ENCODE data around the gene CALML5.

Gene CALML5

DNA sequence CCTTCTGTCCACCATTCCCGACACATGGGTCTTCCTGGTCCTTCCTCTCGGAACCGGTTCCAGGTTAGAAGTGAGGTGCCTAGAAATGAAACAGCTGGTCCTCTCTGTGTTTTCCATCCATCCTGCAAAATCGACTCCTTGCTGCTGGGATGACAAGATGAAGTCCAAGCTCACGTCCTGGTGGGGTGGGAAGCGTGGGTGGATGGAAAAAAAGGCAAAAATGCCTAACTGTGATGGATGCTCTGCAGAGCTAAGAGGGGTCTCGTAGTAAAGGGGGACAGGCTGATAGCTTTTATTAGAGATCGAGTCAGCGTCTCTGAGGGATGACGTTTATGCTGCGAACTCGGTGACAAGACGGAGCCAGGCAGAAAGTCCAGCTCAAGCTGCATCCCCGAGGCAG lies 14.1 kb downstream of the CALML5 start:
- no peak overlapping the region for H3K4me3 ChIP-seq (ENCODE audit: low read depth, low read length)
- no peak for DNase-seq (ENCODE audit: low read depth)
- no peak for TF ChIP-seq CTCF (IDR thresholded peaks at IDR 0.05; ENCODE audit: low read depth, low read length, missing control alignments)
- in situ Hi-C loops (cut with HindIII; ENCODE audit: low sequenced_read_pairs) = no loop called here

DNA sequence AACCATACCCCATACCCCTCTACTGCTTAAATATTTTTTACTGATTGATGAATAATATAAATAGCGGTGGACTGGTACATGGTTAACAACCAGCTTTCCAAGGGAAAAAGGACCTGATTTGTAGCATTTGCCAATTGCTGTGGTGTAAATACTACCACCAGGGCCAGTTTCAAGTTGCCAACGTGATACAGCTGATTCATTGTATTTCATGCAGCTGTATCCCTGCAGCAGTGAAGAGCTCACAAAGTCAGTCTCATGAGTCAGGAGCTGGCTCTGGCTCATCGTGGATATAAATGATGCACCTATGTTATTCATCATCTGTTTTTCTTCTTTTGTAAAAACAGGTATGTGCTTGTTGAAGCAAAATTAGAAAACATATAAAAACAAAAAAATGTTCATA lies 15.2 kb downstream of the CALML5 start:
- no peak for DNase-seq (ENCODE audit: low read depth)
- H3K4me3 ChIP-seq (ENCODE audit: low read depth, low read length) = no peak overlapping the region
- no peak for TF ChIP-seq CTCF (IDR thresholded peaks at IDR 0.05; ENCODE audit: low read depth, low read length, missing control alignments)
- in situ Hi-C loops (cut with HindIII; ENCODE audit: low sequenced_read_pairs) = no loop called here

DNA sequence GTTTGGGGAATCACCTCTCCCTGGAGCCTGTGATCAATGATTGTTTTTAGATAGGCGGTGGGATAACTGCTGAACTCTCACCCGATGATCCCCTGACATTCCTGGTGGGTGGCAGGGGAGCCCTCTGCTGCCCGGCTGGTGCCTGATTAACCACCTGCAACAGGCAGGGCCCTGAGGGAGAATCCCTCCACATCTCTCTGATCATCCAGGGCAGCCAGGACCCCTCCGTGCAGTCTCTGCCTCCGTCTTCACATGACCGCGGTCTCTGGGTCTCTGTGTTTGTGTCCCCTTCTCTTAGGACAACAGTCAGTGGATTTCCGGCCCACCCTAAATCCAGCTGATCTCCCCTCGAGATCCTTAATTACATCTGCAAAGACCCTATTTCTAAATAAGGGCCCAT lies 17.4 kb downstream of the CALML5 start:
- H3K4me3 ChIP-seq (ENCODE audit: low read depth, low read length) = no peak overlapping the region
- in situ Hi-C loops (cut with HindIII; ENCODE audit: low sequenced_read_pairs) = no loop called here
- no peak for TF ChIP-seq CTCF (IDR thresholded peaks at IDR 0.05; ENCODE audit: low read depth, low read length, missing control alignments)
- DNase-seq (ENCODE audit: low read depth) = no peak

- in situ Hi-C loops (cut with HindIII; ENCODE audit: low sequenced_read_pairs) = no loop called here
- H3K4me3 ChIP-seq (ENCODE audit: low read depth, low read length) = no peak overlapping the region
- DNase-seq (ENCODE audit: low read depth) = no peak
- TF ChIP-seq CTCF (IDR thresholded peaks at IDR 0.05; ENCODE audit: low read depth, low read length, missing control alignments) = no peak
These were observed 18.2 kb downstream of the CALML5 start for GRCh38 chr10:5481121-5481520.

DNA sequence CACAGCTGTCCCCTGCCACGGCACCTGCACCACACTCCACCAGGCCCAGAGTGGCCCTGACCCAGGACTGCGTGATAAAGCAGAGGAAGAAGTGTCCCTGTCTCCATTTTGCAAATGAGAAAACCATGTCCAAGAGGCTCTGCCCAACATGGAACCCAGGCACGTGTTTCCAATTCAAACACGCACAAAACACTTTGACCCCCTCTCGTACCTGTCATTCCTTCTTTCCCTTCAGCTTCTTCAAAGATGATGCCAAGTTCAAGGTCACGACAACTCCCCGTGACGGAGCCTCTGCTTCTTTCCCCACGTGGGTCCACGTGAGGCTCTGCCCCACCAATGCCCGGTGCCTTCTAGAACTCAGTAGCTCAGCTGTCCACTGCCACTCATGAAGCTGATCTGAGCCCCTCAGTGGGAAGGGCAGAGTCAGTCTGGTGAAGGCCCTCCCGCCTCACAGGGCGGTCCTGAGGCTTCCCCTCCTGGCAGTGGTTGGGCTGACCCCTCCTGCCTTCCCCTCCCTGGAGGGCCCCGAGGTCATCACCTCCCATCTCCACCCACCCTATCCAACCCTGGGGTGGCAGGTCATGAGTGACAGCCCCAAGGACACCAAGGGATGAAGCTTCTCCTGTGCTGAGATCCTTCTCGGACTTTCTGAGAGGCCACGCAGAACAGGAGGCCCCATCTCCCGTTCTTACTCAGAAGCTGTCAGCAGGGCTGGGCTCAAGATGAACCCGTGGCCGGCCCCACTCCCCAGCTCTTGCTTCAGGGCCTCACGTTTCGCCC lies 19.0 kb downstream of the CALML5 start:
- DNase-seq (ENCODE audit: low read depth) = no peak
- no peak for TF ChIP-seq CTCF (IDR thresholded peaks at IDR 0.05; ENCODE audit: low read depth, low read length, missing control alignments)
- no peak overlapping the region for H3K4me3 ChIP-seq (ENCODE audit: low read depth, low read length)
- in situ Hi-C loops (cut with HindIII; ENCODE audit: low sequenced_read_pairs) = no loop called here

GRCh38 chr10:5479481-5480161 lies 19.7 kb downstream of the CALML5 start:
- no peak for DNase-seq (ENCODE audit: low read depth)
- in situ Hi-C loops (cut with HindIII; ENCODE audit: low sequenced_read_pairs) = no loop called here
- no peak for TF ChIP-seq CTCF (IDR thresholded peaks at IDR 0.05; ENCODE audit: low read depth, low read length, missing control alignments)

More at GRCh38 chr10:5479481-5480161, 19.7 kb downstream of the CALML5 start:
- H3K4me3 ChIP-seq (ENCODE audit: low read depth, low read length) = no peak overlapping the region

Measured in astrocyte of the cerebellum (primary cell).